CD4-positive, alpha-beta memory T cell (primary cell): ENCODE data around the gene PIGK. TPM values are rescaled to one million over a fixed set of nuclear protein-coding genes. Genes with fewer than 3 reads are reported as not detected.
A peak's percentile ranks its signal among the peaks of the same experiment; 100 is the strongest.

Experiments
- CTCF ChIA-PET: fragments of 350-600 bp; sonication (Branson Sonifier 250); formaldehyde crosslinking; loops from one replicate; lab custom pipeline; 2021; ENCODE audit warnings: inconsistent platforms; ENCODE audit not compliant: partially characterized antibody; lab: Charles Lee
- POLR2A ChIA-PET: fragments of 350-600 bp; sonication (Branson Sonifier 250); formaldehyde crosslinking; loops from one replicate; lab custom pipeline; 2021; ENCODE audit not compliant: partially characterized antibody; lab: Charles Lee
- DNase-seq, 5 donors: peaks; one replicate each; pipeline versions ENCODE4 v3.0.0 to v3.0.0-alpha.2; 2020 to 2022; ENCODE audit warnings: mixed read lengths in 1 of 5
- H3K27ac ChIP-seq: one replicate; pipeline ENCODE4 v1.7.0; 2013; ENCODE audit warnings: low read depth, low read length
- H3K27me3 ChIP-seq: 2 replicates; pipeline ENCODE4 v1.7.0; 2013; ENCODE audit warnings: mild to moderate bottlenecking, low read length, moderate library complexity; ENCODE audit not compliant: insufficient read depth
- H3K36me3 ChIP-seq: 2 replicates; pipeline ENCODE4 v1.7.0; 2013; ENCODE audit warnings: mild to moderate bottlenecking, low read length, moderate library complexity; ENCODE audit not compliant: insufficient read depth
- H3K4me1 ChIP-seq: 2 replicates; pipeline ENCODE4 v1.7.0; 2013; ENCODE audit warnings: mild to moderate bottlenecking, low read length, moderate library complexity; ENCODE audit not compliant: insufficient read depth
- H3K4me3 ChIP-seq, 2 donors: one replicate each; pipeline ENCODE4 v1.7.0; 2013; ENCODE audit warnings: low read length in 2 of 2, mild to moderate bottlenecking in 1 of 2
- H3K9me3 ChIP-seq, 2 donors: one replicate each; pipeline ENCODE4 v1.7.0; 2013; ENCODE audit warnings: low read length in 2 of 2, control low read depth in 1 of 2; ENCODE audit not compliant: control insufficient read depth in 1 of 2
- H3K27ac Mint-ChIP-seq, 7 donors: one replicate each; pipeline ENCODE4 v1.8.0; 2020 to 2021; ENCODE audit warnings: mixed read lengths in 7 of 7, mild to moderate bottlenecking in 6 of 7, inconsistent platforms in 3 of 7, moderate library complexity in 3 of 7
- H3K27me3 Mint-ChIP-seq, 2 donors: one replicate each; pipeline ENCODE4 v1.8.0; 2020 to 2021; ENCODE audit warnings: mixed read lengths in 2 of 2
- H3K36me3 Mint-ChIP-seq, 2 donors: one replicate each; pipeline ENCODE4 v1.8.0; 2020 to 2021; ENCODE audit warnings: mixed read lengths in 2 of 2, inconsistent platforms in 1 of 2, mild to moderate bottlenecking in 1 of 2
- H3K4me1 Mint-ChIP-seq, 4 donors: one replicate each; pipeline ENCODE4 v1.8.0; 2020 to 2021; ENCODE audit warnings: mixed read lengths in 4 of 4, mild to moderate bottlenecking in 1 of 4
- H3K4me3 Mint-ChIP-seq, 8 donors: one replicate each; pipeline ENCODE4 v1.8.0; 2020 to 2021; ENCODE audit warnings: mixed read lengths in 8 of 8, mild to moderate bottlenecking in 7 of 8, moderate library complexity in 6 of 8, inconsistent platforms in 3 of 8
- H3K9me3 Mint-ChIP-seq, 8 donors: one replicate each; pipeline ENCODE4 v1.8.0; 2020 to 2021; ENCODE audit warnings: mixed read lengths in 8 of 8, mild to moderate bottlenecking in 5 of 8, inconsistent platforms in 3 of 8, moderate library complexity in 1 of 8
- intact Hi-C: fragments of 100-400 bp; cut with micrococcal nuclease; formaldehyde crosslinking; loops from one replicate; pipeline ENCODE4 v1.15.1; 2023
- polyA plus RNA-seq, 2 donors: library from polyadenylated mRNA; unstranded; fragments of 300-500 nt; fragmentation: Illumina TruSeq; gene quantifications; one replicate each; pipeline ENCODE4 v1.2.3, GENCODE V29; 2021
- total RNA-seq, 2 experiments: library from RNA; stranded (reverse); gene quantifications; one replicate each; pipeline ENCODE4 v1.2.3, GENCODE V29; 2021

Gene PIGK
- total and polyA plus RNA-seq, 4 experiments from 2014 or later, result 26.4 to 72.0 (median 31.9) TPM

GRCh38 chr1:77063118-77063517 lies 156.1 kb downstream of the PIGK start:
- Mint-ChIP-seq H3K27me3 (peaks cover 1 to 3% of the 10 kb centered on the region in 2 donors), H3K27ac (no peak overlapping the region), H3K9me3 (peaks cover 0 to 2% (median 0%) of the 10 kb centered on the region in 8 donors), H3K36me3 (no peaks in the 10 kb centered on the region), H3K4me1 (no peaks in the 10 kb centered on the region), H3K4me3 (no peak overlapping the region)
- H3K4me1 ChIP-seq, result no peaks in the 10 kb centered on the region
- no peaks in the 10 kb centered on the region for H3K27me3 ChIP-seq
- H3K9me3 ChIP-seq, result no peaks in the 10 kb centered on the region
- H3K27ac ChIP-seq, result no peak overlapping the region
- H3K36me3 ChIP-seq, result no peaks in the 10 kb centered on the region
- POLR2A ChIA-PET, result no interaction called here
- CTCF ChIA-PET, result no interaction called here
- no peak for DNase-seq
- intact Hi-C loops, result no loop called here
- no peak overlapping the region for H3K4me3 ChIP-seq

GRCh38 chr1:77061162-77061561 lies 158.1 kb downstream of the PIGK start:
- Histone ChIP-seq H3K36me3 (no peaks in the 10 kb centered on the region), H3K27me3 (no peaks in the 10 kb centered on the region), H3K4me3 (no peak overlapping the region), H3K9me3 (no peaks in the 10 kb centered on the region), H3K27ac (no peak overlapping the region), H3K4me1 (no peaks in the 10 kb centered on the region)
- peaks cover 1 to 3% of the 10 kb centered on the region in 2 donors for H3K27me3 Mint-ChIP-seq
- no peaks in the 10 kb centered on the region for H3K36me3 Mint-ChIP-seq
- ChIA-PET POLR2A (no interaction called here), CTCF (no interaction called here)
- no peak overlapping the region for H3K4me3 Mint-ChIP-seq
- no peaks in the 10 kb centered on the region for H3K9me3 Mint-ChIP-seq
- intact Hi-C loops, result no loop called here
- no peak overlapping the region for H3K27ac Mint-ChIP-seq
- no peaks in the 10 kb centered on the region for H3K4me1 Mint-ChIP-seq
- DNase-seq, result no peak

- H3K27me3 ChIP-seq, result no peaks in the 10 kb centered on the region
Measured at GRCh38 chr1:77060000-77060399, 159.2 kb downstream of the PIGK start.

GRCh38 chr1:77057994-77058585 lies 161.1 kb downstream of the PIGK start:
- H3K4me3 Mint-ChIP-seq, result no peak overlapping the region
- POLR2A ChIA-PET, result no interaction called here
- H3K4me1 Mint-ChIP-seq, result no peaks in the 10 kb centered on the region
- intact Hi-C loops, result no loop called here
- H3K27me3 Mint-ChIP-seq, result peaks cover 0 to 1% of the 10 kb centered on the region in 2 donors
- H3K36me3 Mint-ChIP-seq, result no peaks in the 10 kb centered on the region
- no peaks in the 10 kb centered on the region for H3K9me3 Mint-ChIP-seq
- CTCF ChIA-PET, result no interaction called here
- no peak overlapping the region for H3K27ac ChIP-seq
- no peaks in the 10 kb centered on the region for H3K36me3 ChIP-seq
- H3K27ac Mint-ChIP-seq, result no peak overlapping the region
- H3K4me1 ChIP-seq, result no peaks in the 10 kb centered on the region
- DNase-seq, result no peak
- no peaks in the 10 kb centered on the region for H3K27me3 ChIP-seq
- no peak overlapping the region for H3K4me3 ChIP-seq
- no peaks in the 10 kb centered on the region for H3K9me3 ChIP-seq

More at GRCh38 chr1:77060000-77060399, 159.2 kb downstream of the PIGK start:
- H3K27me3 Mint-ChIP-seq, result peaks cover 1 to 3% of the 10 kb centered on the region in 2 donors
- Histone ChIP-seq H3K27ac (no peak overlapping the region), H3K9me3 (no peaks in the 10 kb centered on the region), H3K36me3 (no peaks in the 10 kb centered on the region), H3K4me1 (no peaks in the 10 kb centered on the region), H3K4me3 (no peak overlapping the region)
- H3K9me3 Mint-ChIP-seq, result no peaks in the 10 kb centered on the region
- ChIA-PET CTCF (no interaction called here), POLR2A (no interaction called here)
- no peak overlapping the region for H3K4me3 Mint-ChIP-seq
- DNase-seq, result no peak
- intact Hi-C loops, result no loop called here
- no peaks in the 10 kb centered on the region for H3K36me3 Mint-ChIP-seq
- H3K4me1 Mint-ChIP-seq, result no peaks in the 10 kb centered on the region
- H3K27ac Mint-ChIP-seq, result no peak overlapping the region

GRCh38 chr1:77056525-77056924 lies 162.7 kb downstream of the PIGK start:
- H3K9me3 ChIP-seq, result no peaks in the 10 kb centered on the region
- peaks cover 0 to 1% of the 10 kb centered on the region in 2 donors for H3K27me3 Mint-ChIP-seq
- no peak overlapping the region for H3K27ac Mint-ChIP-seq

DNA sequence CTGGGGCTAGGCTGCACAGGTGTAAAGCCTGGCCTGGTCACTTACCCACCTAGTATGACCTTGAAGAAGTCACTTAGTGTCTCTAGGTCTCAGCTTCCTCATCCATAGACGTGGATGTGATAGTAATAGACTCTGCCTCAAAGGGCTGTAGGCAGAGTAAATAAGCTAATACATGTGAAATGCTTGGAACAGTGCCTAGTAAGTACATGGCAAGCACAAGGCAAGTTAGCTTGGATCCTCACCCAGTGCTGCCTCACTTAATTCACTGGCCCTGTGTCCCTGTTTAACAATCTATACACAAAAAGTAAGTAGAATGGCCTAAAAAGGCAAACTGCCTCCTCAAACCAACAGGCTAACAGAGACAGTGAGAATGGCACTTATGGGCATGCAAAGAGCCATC lies 167.8 kb downstream of the PIGK start:
- H3K4me3 Mint-ChIP-seq, result no peak overlapping the region

More at GRCh38 chr1:77056525-77056924, 162.7 kb downstream of the PIGK start:
- Mint-ChIP-seq H3K36me3 (no peaks in the 10 kb centered on the region), H3K4me1 (no peaks in the 10 kb centered on the region), H3K4me3 (no peak overlapping the region), H3K9me3 (peaks cover 0 to 2% (median 0%) of the 10 kb centered on the region in 8 donors)
- H3K4me1 ChIP-seq, result no peaks in the 10 kb centered on the region
- ChIA-PET CTCF (no interaction called here), POLR2A (no interaction called here)
- no peaks in the 10 kb centered on the region for H3K27me3 ChIP-seq
- intact Hi-C loops, result no loop called here
- no peaks in the 10 kb centered on the region for H3K36me3 ChIP-seq
- DNase-seq, result no peak
- no peak overlapping the region for H3K27ac ChIP-seq
- no peak overlapping the region for H3K4me3 ChIP-seq

DNA sequence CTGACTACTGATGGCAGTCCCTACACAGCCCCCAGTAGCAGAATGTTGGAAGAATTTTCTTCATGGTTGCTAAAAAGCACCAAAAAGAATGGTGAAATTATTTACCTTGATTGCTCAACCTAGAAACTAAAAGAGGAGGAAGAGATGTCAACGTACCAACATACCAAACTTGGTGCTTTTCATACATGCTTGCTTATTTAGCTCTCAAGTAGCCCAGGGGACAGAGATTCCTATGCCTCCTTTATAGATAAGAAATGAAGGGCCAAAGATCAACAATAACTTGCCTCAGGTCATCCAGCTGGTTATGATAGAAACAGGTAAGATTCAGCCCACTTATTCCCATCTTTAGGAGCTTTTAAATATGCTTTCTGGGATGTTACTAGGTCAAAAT lies 170.6 kb downstream of the PIGK start:
- peaks cover 0 to 2% (median 0%) of the 10 kb centered on the region in 8 donors for H3K9me3 Mint-ChIP-seq
- H3K36me3 Mint-ChIP-seq, result no peaks in the 10 kb centered on the region
- intact Hi-C loops, result no loop called here
- Histone ChIP-seq H3K4me1 (peaks cover 8% of the 10 kb centered on the region), H3K27me3 (no peaks in the 10 kb centered on the region), H3K4me3 (no peak overlapping the region), H3K36me3 (no peaks in the 10 kb centered on the region), H3K9me3 (no peaks in the 10 kb centered on the region), H3K27ac (no peak overlapping the region)
- no peaks in the 10 kb centered on the region for H3K27me3 Mint-ChIP-seq
- no peak overlapping the region for H3K27ac Mint-ChIP-seq
- H3K4me3 Mint-ChIP-seq, result peak overlapping the region in 1 of 8 donors; percentile 16
- DNase-seq, result no peak
- H3K4me1 Mint-ChIP-seq, result peaks cover 9 to 23% (median 18%) of the 10 kb centered on the region in 4 donors
- POLR2A ChIA-PET, result no interaction called here
- CTCF ChIA-PET, result no interaction called here

More for the DNA sequence above, 167.8 kb downstream of the PIGK start:
- H3K4me3 ChIP-seq, result no peak overlapping the region
- no peaks in the 10 kb centered on the region for H3K27me3 ChIP-seq
- no peaks in the 10 kb centered on the region for H3K36me3 ChIP-seq
- no peak for DNase-seq
- peaks cover 8% of the 10 kb centered on the region for H3K4me1 ChIP-seq
- Mint-ChIP-seq H3K9me3 (peaks cover 0 to 2% (median 0%) of the 10 kb centered on the region in 8 donors), H3K4me1 (peaks cover 9 to 20% (median 16%) of the 10 kb centered on the region in 4 donors), H3K27ac (no peak overlapping the region), H3K36me3 (no peaks in the 10 kb centered on the region), H3K27me3 (no peaks in the 10 kb centered on the region)
- intact Hi-C loops, result no loop called here
- ChIA-PET CTCF (no interaction called here), POLR2A (no interaction called here)
- H3K27ac ChIP-seq, result no peak overlapping the region
- H3K9me3 ChIP-seq, result no peaks in the 10 kb centered on the region
